SK-N-SH (cell line): ENCODE results near the gene ABCA1. TPM values are rescaled to one million over a fixed set of nuclear protein-coding genes. Genes with fewer than 3 reads are reported as not detected.

Experiments used
- CTCF ChIA-PET: fragments of 300-600, 350-600 bp; formaldehyde crosslinking; extraction: SDS; loops from one replicate; lab custom pipeline; 2021; lab: Yijun Ruan, JAX
- POLR2A ChIA-PET: fragments of 350-600 bp; sonication (Branson Sonifier 250); formaldehyde crosslinking; extraction: SDS; loops from one replicate; lab custom pipeline; 2020; ENCODE audit warnings: antibody characterized with exemption, inconsistent platforms; lab: Yijun Ruan, JAX
- DNase-seq: peaks from one replicate; pipeline ENCODE4 v3.0.0; 2012
- H2AFZ ChIP-seq: fragments of 200-600 bp; sonication (generic); 2 replicates; pipeline ENCODE4 v1.8.1; 2016; ENCODE audit warnings: antibody characterized with exemption, mild to moderate bottlenecking, low read depth
- H3F3A ChIP-seq: fragments of 200-600 bp; sonication (generic); replicated peaks from 2 replicates; pipeline ENCODE3; 2016; ENCODE audit warnings: antibody characterized with exemption, mild to moderate bottlenecking; ENCODE audit not compliant: insufficient read depth
- H3K27ac ChIP-seq, 2 experiments: fragments of 200-500 bp in 1 of 2; fragments of 200-600 bp in 1 of 2; sonication (Bioruptor generic) in 1 of 2; sonication (generic), shearing (Covaris generic) in 1 of 2; 2 replicates each; pipeline versions ENCODE4 v1.5.1 to v1.6.1; 2014 to 2016; ENCODE audit warnings: low read depth in 2 of 2, inconsistent platforms in 1 of 2, low read length in 1 of 2, mild to moderate bottlenecking in 1 of 2, mixed read lengths in 1 of 2
- H3K27me3 ChIP-seq: fragments of 200-600 bp; sonication (generic), shearing (Covaris generic); 2 replicates; pipeline ENCODE4 v1.6.1; 2016; ENCODE audit warnings: mixed run types; ENCODE audit not compliant: insufficient read depth
- H3K36me3 ChIP-seq, 2 experiments: fragments of 200-500 bp in 1 of 2; fragments of 200-600 bp in 1 of 2; sonication (Bioruptor generic) in 1 of 2; sonication (generic) in 1 of 2; replicated peaks in 1 of 2; 2 replicates each; pipeline versions ENCODE3 to v1.5.1; 2014 to 2016; ENCODE audit warnings: low read length in 1 of 2, mild to moderate bottlenecking in 1 of 2; ENCODE audit not compliant: insufficient read depth in 2 of 2, control insufficient read depth in 1 of 2
- H3K4me1 ChIP-seq, 2 experiments: fragments of 200-500 bp in 1 of 2; fragments of 200-600 bp in 1 of 2; sonication (Bioruptor generic) in 1 of 2; sonication (generic), shearing (Covaris generic) in 1 of 2; 2 replicates each; pipeline versions ENCODE4 v1.5.1 to v1.6.1; 2014 to 2016; ENCODE audit warnings: low read depth in 1 of 2, low read length in 1 of 2, mixed run types in 1 of 2; ENCODE audit not compliant: insufficient read depth in 2 of 2, control insufficient read depth in 1 of 2
- H3K4me2 ChIP-seq: fragments of 200-600 bp; sonication (generic), shearing (Covaris generic); 2 replicates; pipeline ENCODE4 v1.6.1; 2017; ENCODE audit warnings: mixed run types
- H3K4me3 ChIP-seq, 2 experiments: fragments of 200-500 bp in 1 of 2; fragments of 200-600 bp in 1 of 2; sonication (Bioruptor generic) in 1 of 2; sonication (generic), shearing (Covaris generic) in 1 of 2; 2 replicates each; pipeline versions ENCODE4 v1.5.1 to v1.8.1; 2014 to 2016; ENCODE audit warnings: low read depth in 2 of 2, inconsistent platforms in 1 of 2, low read length in 1 of 2, mild to moderate bottlenecking in 1 of 2, mixed read lengths in 1 of 2, moderate library complexity in 1 of 2
- H3K79me2 ChIP-seq: fragments of 200-600 bp; sonication (generic); 2 replicates; pipeline ENCODE4 v1.8.1; 2017; ENCODE audit warnings: mild to moderate bottlenecking; ENCODE audit not compliant: insufficient read depth
- H3K9ac ChIP-seq: fragments of 200-600 bp; sonication (generic); 2 replicates; pipeline ENCODE4 v1.6.1; 2017; ENCODE audit warnings: mixed run types
- H3K9me2 ChIP-seq: fragments of 200-600 bp; sonication (generic); 2 replicates; pipeline ENCODE4 v1.6.1; 2017; ENCODE audit warnings: mixed run types
- H3K9me3 ChIP-seq: fragments of 200-600 bp; sonication (generic); 2 replicates; pipeline ENCODE4 v1.6.1; 2017; ENCODE audit warnings: mixed run types, mild to moderate bottlenecking, moderate library complexity
- H4K20me1 ChIP-seq: fragments of 200-600 bp; sonication (generic); 2 replicates; pipeline ENCODE4 v1.6.1; 2017; ENCODE audit warnings: mild to moderate bottlenecking, mixed run types; ENCODE audit not compliant: insufficient read depth
- CTCF ChIP-seq: fragments of 200-600 bp; sonication (generic); IDR thresholded peaks from 2 replicates; pipeline ENCODE4 v1.6.1; 2017; ENCODE audit warnings: antibody characterized with exemption, mild to moderate bottlenecking, moderate library complexity
- EZH2phosphoT487 ChIP-seq: fragments of 200-600 bp; sonication (generic); IDR thresholded peaks from 2 replicates; pipeline ENCODE4 v1.6.1; 2017; ENCODE audit warnings: low read depth, mixed run types, mild to moderate bottlenecking, antibody characterized with exemption, moderate library complexity, borderline replicate concordance
- FOSL2 ChIP-seq: IDR thresholded peaks from 2 replicates; pipeline ENCODE4 v1.4.0; 2012; ENCODE audit warnings: low read depth, mild to moderate bottlenecking, moderate library complexity, borderline replicate concordance
- JUND ChIP-seq: IDR thresholded peaks from 2 replicates; pipeline ENCODE4 v1.4.0; 2012
- NFIC ChIP-seq: IDR thresholded peaks from 2 replicates; pipeline ENCODE4 v1.4.0; 2012; ENCODE audit warnings: borderline replicate concordance
- RXRA ChIP-seq: IDR thresholded peaks from 2 replicates; pipeline ENCODE4 v1.4.0; 2012; ENCODE audit warnings: low read depth, mild to moderate bottlenecking, borderline replicate concordance
- TAF1 ChIP-seq: IDR thresholded peaks from 2 replicates; pipeline ENCODE4 v1.6.1; 2012; ENCODE audit warnings: low read depth, mild to moderate bottlenecking, low read length, moderate library complexity, borderline replicate concordance
- TCF12 ChIP-seq: IDR thresholded peaks from 2 replicates; pipeline ENCODE4 v1.4.0; 2012
- TEAD4 ChIP-seq: IDR thresholded peaks from 2 replicates; pipeline ENCODE4 v1.4.0; 2012; ENCODE audit warnings: mild to moderate bottlenecking, borderline replicate concordance; ENCODE audit not compliant: insufficient read depth
- WGBS: methylation state at CpG from one replicate; pipeline ENCODE4 v1.1.6; 2017; ENCODE audit warnings: low lambda C conversion rate; 5-methylcytosine and 5-hydroxymethylcytosine counted together
- polyA plus RNA-seq, 3 experiments: library from polyadenylated mRNA; depleted of rRNA; stranded (reverse); fragments of >200 nt; gene quantifications; 2 replicates each; pipeline ENCODE4 v1.2.3, GENCODE V29; 2012
- TF ChIP-seq, protein P1 (sequence below): IDR thresholded peaks from 2 replicates; pipeline ENCODE4 v1.6.1; 2012; ENCODE audit warnings: mild to moderate bottlenecking, low read depth, low read length, moderate library complexity
- TF ChIP-seq, protein P2 (sequence below): fragments of 150-350 bp; IDR thresholded peaks from 2 replicates; pipeline ENCODE4 v1.6.1; 2016; ENCODE audit warnings: mild to moderate bottlenecking, low read depth, low read length
- TF ChIP-seq, protein P3 (sequence below): IDR thresholded peaks from 2 replicates; pipeline ENCODE4; 2012

Gene ABCA1
- polyA plus RNA-seq, 1 of the 3 experiments (the other 2 are of a cell fraction): 5.3 TPM

GRCh38 chr9:104923740-104924139, 4.2 kb downstream of the ABCA1 start:
- H3K9me2 ChIP-seq: no peaks in the 10 kb centered on the region
- H3K4me2 ChIP-seq: no peak overlapping the region
- WGBS: 88% methylated on average over 4 of the region's 4 CpGs
- H3K27ac ChIP-seq: no peak overlapping the region
- no peak for DNase-seq
- CTCF ChIA-PET: interaction anchor here (0.6 to 1.5 kb wide), 3 partner anchors 60 to 177 kb away, joined by 3 to 5 read pairs (median 4); no protein-coding TSS in a partner anchor
- H3F3A ChIP-seq: peaks cover 5% of the 10 kb centered on the region
- peaks cover 9% of the 10 kb centered on the region; the same call in 1 of the 2 replicates for H3K79me2 ChIP-seq
- no peaks in the 10 kb centered on the region for H4K20me1 ChIP-seq
- H3K9me3 ChIP-seq: no peaks in the 10 kb centered on the region
- H2AFZ ChIP-seq: no peak overlapping the region
- peaks cover 3 to 4% of the 10 kb centered on the region in 2 experiments; a peak in 2 of 4 replicates for H3K4me1 ChIP-seq
- POLR2A ChIA-PET: no interaction called here
- H3K36me3 ChIP-seq: no peaks in the 10 kb centered on the region
- no peaks in the 10 kb centered on the region for H3K27me3 ChIP-seq
- no peak overlapping the region for H3K4me3 ChIP-seq
- TF ChIP-seq TEAD4 (no peak), TAF1 (no peak), NFIC (no peak), CTCF (no peak), FOSL2 (no peak), RXRA (no peak), EZH2phosphoT487 (no peak), TCF12 (no peak), JUND (no peak)
- TF ChIP-seq, protein P1, sequence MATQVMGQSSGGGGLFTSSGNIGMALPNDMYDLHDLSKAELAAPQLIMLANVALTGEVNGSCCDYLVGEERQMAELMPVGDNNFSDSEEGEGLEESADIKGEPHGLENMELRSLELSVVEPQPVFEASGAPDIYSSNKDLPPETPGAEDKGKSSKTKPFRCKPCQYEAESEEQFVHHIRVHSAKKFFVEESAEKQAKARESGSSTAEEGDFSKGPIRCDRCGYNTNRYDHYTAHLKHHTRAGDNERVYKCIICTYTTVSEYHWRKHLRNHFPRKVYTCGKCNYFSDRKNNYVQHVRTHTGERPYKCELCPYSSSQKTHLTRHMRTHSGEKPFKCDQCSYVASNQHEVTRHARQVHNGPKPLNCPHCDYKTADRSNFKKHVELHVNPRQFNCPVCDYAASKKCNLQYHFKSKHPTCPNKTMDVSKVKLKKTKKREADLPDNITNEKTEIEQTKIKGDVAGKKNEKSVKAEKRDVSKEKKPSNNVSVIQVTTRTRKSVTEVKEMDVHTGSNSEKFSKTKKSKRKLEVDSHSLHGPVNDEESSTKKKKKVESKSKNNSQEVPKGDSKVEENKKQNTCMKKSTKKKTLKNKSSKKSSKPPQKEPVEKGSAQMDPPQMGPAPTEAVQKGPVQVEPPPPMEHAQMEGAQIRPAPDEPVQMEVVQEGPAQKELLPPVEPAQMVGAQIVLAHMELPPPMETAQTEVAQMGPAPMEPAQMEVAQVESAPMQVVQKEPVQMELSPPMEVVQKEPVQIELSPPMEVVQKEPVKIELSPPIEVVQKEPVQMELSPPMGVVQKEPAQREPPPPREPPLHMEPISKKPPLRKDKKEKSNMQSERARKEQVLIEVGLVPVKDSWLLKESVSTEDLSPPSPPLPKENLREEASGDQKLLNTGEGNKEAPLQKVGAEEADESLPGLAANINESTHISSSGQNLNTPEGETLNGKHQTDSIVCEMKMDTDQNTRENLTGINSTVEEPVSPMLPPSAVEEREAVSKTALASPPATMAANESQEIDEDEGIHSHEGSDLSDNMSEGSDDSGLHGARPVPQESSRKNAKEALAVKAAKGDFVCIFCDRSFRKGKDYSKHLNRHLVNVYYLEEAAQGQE: no peak
- TF ChIP-seq, protein P2, sequence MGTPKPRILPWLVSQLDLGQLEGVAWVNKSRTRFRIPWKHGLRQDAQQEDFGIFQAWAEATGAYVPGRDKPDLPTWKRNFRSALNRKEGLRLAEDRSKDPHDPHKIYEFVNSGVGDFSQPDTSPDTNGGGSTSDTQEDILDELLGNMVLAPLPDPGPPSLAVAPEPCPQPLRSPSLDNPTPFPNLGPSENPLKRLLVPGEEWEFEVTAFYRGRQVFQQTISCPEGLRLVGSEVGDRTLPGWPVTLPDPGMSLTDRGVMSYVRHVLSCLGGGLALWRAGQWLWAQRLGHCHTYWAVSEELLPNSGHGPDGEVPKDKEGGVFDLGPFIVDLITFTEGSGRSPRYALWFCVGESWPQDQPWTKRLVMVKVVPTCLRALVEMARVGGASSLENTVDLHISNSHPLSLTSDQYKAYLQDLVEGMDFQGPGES: no peak
- TF ChIP-seq, protein P3, sequence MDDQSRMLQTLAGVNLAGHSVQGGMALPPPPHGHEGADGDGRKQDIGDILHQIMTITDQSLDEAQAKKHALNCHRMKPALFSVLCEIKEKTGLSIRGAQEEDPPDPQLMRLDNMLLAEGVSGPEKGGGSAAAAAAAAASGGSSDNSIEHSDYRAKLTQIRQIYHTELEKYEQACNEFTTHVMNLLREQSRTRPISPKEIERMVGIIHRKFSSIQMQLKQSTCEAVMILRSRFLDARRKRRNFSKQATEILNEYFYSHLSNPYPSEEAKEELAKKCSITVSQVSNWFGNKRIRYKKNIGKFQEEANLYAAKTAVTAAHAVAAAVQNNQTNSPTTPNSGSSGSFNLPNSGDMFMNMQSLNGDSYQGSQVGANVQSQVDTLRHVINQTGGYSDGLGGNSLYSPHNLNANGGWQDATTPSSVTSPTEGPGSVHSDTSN: no peak
- TF ChIP-seq, all 33 proteins: peak for 0
- no peak overlapping the region for H3K9ac ChIP-seq
